ENCODE data around the gene GAB1. TPM values are rescaled to one million over a fixed set of nuclear protein-coding genes. Genes with fewer than 3 reads are reported as not detected.
A peak's percentile ranks its signal among the peaks of the same experiment; 100 is the strongest.

GAB1 gene
- total and polyA plus RNA-seq, 2 donors from 2014 or later, result 3.6 to 38.0 TPM

DNA sequence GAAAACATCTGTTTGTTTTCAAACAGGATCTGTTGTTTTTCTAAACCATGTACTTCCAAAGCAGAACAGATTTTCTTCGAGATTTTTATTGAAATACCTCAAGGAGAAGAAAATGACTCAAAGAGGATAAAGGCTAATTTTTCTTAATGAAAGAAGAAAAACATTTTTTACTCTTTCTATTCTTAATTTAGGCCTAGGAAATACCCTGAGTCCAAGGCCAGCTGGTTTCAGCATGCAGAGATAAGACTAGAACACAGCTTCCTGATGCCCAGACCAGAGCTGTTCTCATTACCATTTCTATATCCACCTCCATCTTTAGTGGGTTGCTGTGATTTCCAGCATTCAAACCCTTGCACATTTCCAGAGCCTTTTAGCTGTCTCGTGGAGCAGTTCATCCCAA is 18.3 kb downstream of the GAB1 start:
- Histone ChIP-seq H3K4me3 (ENCODE audit: low read length in 3 of 3) (no peak overlapping the region), H3K27ac (ENCODE audit: low read depth in 2 of 2, low read length in 2 of 2) (peak overlapping the region in 1 of 2 donors; percentile 62), H3K36me3 (ENCODE audit: control insufficient read depth in 2 of 3, insufficient read depth in 3 of 3, low read length in 3 of 3) (no peaks in the 10 kb centered on the region), H3K4me1 (ENCODE audit: control insufficient read depth in 2 of 3, insufficient read depth in 2 of 3, low read depth in 1 of 3, low read length in 3 of 3) (peaks cover 8 to 61% (median 24%) of the 10 kb centered on the region in 3 donors), H3K27me3 (ENCODE audit: control insufficient read depth, insufficient read depth, low read length) (no peaks in the 10 kb centered on the region), H3K9me3 (ENCODE audit: control insufficient read depth in 2 of 3, insufficient read depth in 1 of 3, low read length in 3 of 3) (no peaks in the 10 kb centered on the region), H3K9ac (ENCODE audit: low read length in 3 of 3) (no peak overlapping the region)
- FAIRE-seq, result peak; percentile 37
- intact Hi-C loops (cut with DNase I), result no loop called here
- TF ChIP-seq, protein P1, sequence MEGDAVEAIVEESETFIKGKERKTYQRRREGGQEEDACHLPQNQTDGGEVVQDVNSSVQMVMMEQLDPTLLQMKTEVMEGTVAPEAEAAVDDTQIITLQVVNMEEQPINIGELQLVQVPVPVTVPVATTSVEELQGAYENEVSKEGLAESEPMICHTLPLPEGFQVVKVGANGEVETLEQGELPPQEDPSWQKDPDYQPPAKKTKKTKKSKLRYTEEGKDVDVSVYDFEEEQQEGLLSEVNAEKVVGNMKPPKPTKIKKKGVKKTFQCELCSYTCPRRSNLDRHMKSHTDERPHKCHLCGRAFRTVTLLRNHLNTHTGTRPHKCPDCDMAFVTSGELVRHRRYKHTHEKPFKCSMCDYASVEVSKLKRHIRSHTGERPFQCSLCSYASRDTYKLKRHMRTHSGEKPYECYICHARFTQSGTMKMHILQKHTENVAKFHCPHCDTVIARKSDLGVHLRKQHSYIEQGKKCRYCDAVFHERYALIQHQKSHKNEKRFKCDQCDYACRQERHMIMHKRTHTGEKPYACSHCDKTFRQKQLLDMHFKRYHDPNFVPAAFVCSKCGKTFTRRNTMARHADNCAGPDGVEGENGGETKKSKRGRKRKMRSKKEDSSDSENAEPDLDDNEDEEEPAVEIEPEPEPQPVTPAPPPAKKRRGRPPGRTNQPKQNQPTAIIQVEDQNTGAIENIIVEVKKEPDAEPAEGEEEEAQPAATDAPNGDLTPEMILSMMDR (IDR thresholded peaks at IDR 0.05; ENCODE audit: borderline replicate concordance, extremely low read depth, insufficient read depth), result no peak
- DNase-seq, result no peak

DNA sequence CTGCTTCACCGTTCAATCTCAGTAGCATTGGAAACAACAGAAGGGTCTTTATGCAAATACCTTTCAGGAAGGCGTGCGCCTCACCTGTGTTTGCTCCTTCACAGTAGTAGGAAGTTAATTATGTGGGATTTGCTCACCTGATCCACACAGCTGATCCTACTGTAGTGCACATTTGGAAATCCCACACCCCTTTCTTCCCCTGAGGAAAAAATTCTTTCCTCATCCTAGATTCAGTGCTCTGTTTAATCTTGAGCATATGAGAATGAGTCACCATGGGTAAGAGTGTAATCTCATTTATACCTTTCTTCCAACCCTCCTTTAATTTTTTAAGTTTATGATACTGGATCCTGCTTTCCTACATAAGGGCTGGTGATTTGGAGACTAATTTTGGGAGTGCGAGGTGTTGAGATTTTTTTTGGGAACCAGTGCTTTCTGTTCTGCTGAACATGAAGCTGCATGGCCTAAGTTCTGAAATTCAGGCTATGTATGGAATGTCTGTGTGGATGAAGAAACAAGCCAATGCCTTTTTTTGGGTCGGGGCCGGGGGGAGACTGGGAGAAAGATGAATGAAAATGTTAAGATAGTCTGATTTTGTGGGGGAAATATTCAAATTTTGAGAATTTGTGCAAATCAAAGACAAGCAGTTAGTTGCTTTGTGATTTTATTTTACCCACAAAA is 19.0 kb downstream of the GAB1 start:
- Histone ChIP-seq H3K36me3 (ENCODE audit: control insufficient read depth in 2 of 3, insufficient read depth in 3 of 3, low read length in 3 of 3) (no peaks in the 10 kb centered on the region), H3K9me3 (ENCODE audit: control insufficient read depth in 2 of 3, insufficient read depth in 1 of 3, low read length in 3 of 3) (no peaks in the 10 kb centered on the region), H3K4me3 (ENCODE audit: low read length in 3 of 3) (no peak overlapping the region), H3K9ac (ENCODE audit: low read length in 3 of 3) (no peak overlapping the region), H3K27me3 (ENCODE audit: control insufficient read depth, insufficient read depth, low read length) (no peaks in the 10 kb centered on the region), H3K27ac (ENCODE audit: low read depth in 2 of 2, low read length in 2 of 2) (peak overlapping the region in 1 of 2 donors; percentile 62), H3K4me1 (ENCODE audit: control insufficient read depth in 2 of 3, insufficient read depth in 2 of 3, low read depth in 1 of 3, low read length in 3 of 3) (peaks cover 8 to 68% (median 24%) of the 10 kb centered on the region in 3 donors)
- DNase-seq (no peak), FAIRE-seq (no peak)
- intact Hi-C loops (cut with DNase I), result no loop called here
- TF ChIP-seq, protein P1 (IDR thresholded peaks at IDR 0.05; ENCODE audit: borderline replicate concordance, extremely low read depth, insufficient read depth), result no peak

DNA sequence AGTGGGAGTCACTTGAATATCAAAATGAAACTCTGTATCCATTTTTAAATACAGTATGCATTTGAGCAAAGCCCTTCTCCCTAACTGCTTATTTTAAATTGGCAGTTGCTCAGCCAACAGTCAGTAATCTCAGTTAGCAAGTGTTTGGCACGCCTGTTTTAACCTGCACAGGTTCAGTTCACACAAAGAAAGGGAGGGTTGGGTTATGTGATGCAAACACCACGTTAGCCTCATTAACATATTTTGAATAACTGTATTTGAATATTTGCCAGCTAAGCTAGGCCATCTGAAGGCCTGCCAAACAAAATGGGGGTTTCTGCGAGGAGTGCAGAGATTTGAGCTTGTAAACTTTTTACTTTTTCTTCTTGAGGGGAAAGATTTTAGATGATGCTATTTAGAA is 19.8 kb downstream of the GAB1 start:
- FAIRE-seq (no peak), DNase-seq (no peak)
- Histone ChIP-seq H3K36me3 (ENCODE audit: control insufficient read depth in 2 of 3, insufficient read depth in 3 of 3, low read length in 3 of 3) (no peaks in the 10 kb centered on the region), H3K9me3 (ENCODE audit: control insufficient read depth in 2 of 3, insufficient read depth in 1 of 3, low read length in 3 of 3) (no peaks in the 10 kb centered on the region), H3K27ac (ENCODE audit: low read depth in 2 of 2, low read length in 2 of 2) (peak overlapping the region in 1 of 2 donors; percentile 47), H3K4me1 (ENCODE audit: control insufficient read depth in 2 of 3, insufficient read depth in 2 of 3, low read depth in 1 of 3, low read length in 3 of 3) (peaks cover 8 to 75% (median 24%) of the 10 kb centered on the region in 3 donors), H3K9ac (ENCODE audit: low read length in 3 of 3) (no peak overlapping the region), H3K27me3 (ENCODE audit: control insufficient read depth, insufficient read depth, low read length) (no peaks in the 10 kb centered on the region), H3K4me3 (ENCODE audit: low read length in 3 of 3) (no peak overlapping the region)
- intact Hi-C loops (cut with DNase I), result no loop called here
- TF ChIP-seq, protein P1 (IDR thresholded peaks at IDR 0.05; ENCODE audit: borderline replicate concordance, extremely low read depth, insufficient read depth), result no peak

Data from kidney (tissue), 14 donors.